K562 (cell line): ENCODE measurements around the gene EFEMP2. TPM values are rescaled to one million over a fixed set of nuclear protein-coding genes. Genes with fewer than 3 reads are reported as not detected.

ENCODE experiments used
- AFF4 ChIP-seq: sonication (generic); formaldehyde crosslinking; IDR thresholded peaks from 2 replicates; pipeline ENCODE4 v1.8.0; 2023; ENCODE audit warnings: mild to moderate bottlenecking, missing genetic modification reagents
- BRF2 ChIP-seq: IDR thresholded peaks from 3 replicates; pipeline ENCODE4 v1.6.1; 2011; ENCODE audit warnings: borderline replicate concordance, mild to moderate bottlenecking; ENCODE audit not compliant: insufficient read length, insufficient read depth
- CHD2 ChIP-seq: IDR thresholded peaks from 2 replicates; pipeline ENCODE4 v1.6.1; 2011; ENCODE audit warnings: low read depth, low read length
- DACH1 ChIP-seq: fragments of 450-650 bp; IDR thresholded peaks from 2 replicates; pipeline ENCODE4 v1.6.1; 2018; ENCODE audit not compliant: partially characterized antibody
- KHSRP ChIP-seq: fragments of 450-650 bp; IDR thresholded peaks from 2 replicates; pipeline ENCODE4 v1.6.1; 2017
- MIER1 ChIP-seq: fragments of 450-650 bp; IDR thresholded peaks from 2 replicates; pipeline ENCODE4 v1.6.1; 2016; ENCODE audit warnings: antibody characterized with exemption, mild to moderate bottlenecking, low read depth
- NCOA2 ChIP-seq, 2 experiments: fragments of 450-650 bp; IDR thresholded peaks; 2 replicates each; pipeline ENCODE4 v1.6.1; 2018; ENCODE audit warnings: mild to moderate bottlenecking in 2 of 2, moderate library complexity in 1 of 2; ENCODE audit not compliant: partially characterized antibody in 2 of 2
- PHF20 ChIP-seq: fragments of 450-650 bp; IDR thresholded peaks from 2 replicates; pipeline ENCODE4 v1.6.1; 2018; ENCODE audit not compliant: partially characterized antibody
- POLR2B ChIP-seq: fragments of 450-650 bp; IDR thresholded peaks from 2 replicates; pipeline ENCODE4 v1.6.1; 2018; ENCODE audit warnings: low read depth; ENCODE audit not compliant: partially characterized antibody
- RBFOX2 ChIP-seq: fragments of 200-400 bp; formaldehyde crosslinking; IDR thresholded peaks from 2 replicates; pipeline ENCODE4 v1.6.1; 2017; ENCODE audit warnings: low read depth, mild to moderate bottlenecking, low read length, moderate library complexity
- SMARCA5 ChIP-seq: fragments of 450-650 bp; IDR thresholded peaks from 2 replicates; pipeline ENCODE4 v1.6.1; 2016
- ZKSCAN3 ChIP-seq: fragments of 250-450 bp; sonication (Bioruptor Pico); IDR thresholded peaks from 2 replicates; pipeline ENCODE4 v1.4.0; 2020
- ZNF121 ChIP-seq: sonication (generic); formaldehyde crosslinking; conservative IDR thresholded peaks from 2 replicates; pipeline ENCODE4 v1.8.0; 2022; ENCODE audit warnings: missing genetic modification reagents
- ZNF668 ChIP-seq: fragments of 250-450 bp; sonication (Bioruptor Pico); IDR thresholded peaks from 2 replicates; pipeline ENCODE4 v1.8.0; 2022; ENCODE audit warnings: mild to moderate bottlenecking, inconsistent platforms
- polyA plus RNA-seq, 8 experiments: library from polyadenylated mRNA; depleted of rRNA in 4 of 8; stranded (reverse) in 5 of 8; unstranded in 3 of 8; fragments of >200 nt; fragmentation: Nextera tagmentation in 2 of 8; fragmentation: Illumina TruSeq in 1 of 8; extraction: Ambion mirVana in 2 of 8; extraction: Trizol in 1 of 8; gene quantifications; 2 replicates each; pipeline versions ENCODE4 v1.2.1 to v1.2.3, GENCODE V29; 2011 to 2014; ENCODE audit warnings: inconsistent platforms in 1 of 8, missing spikeins in 1 of 8
- total RNA-seq, 7 experiments: library from RNA; depleted of rRNA in 6 of 7; stranded (reverse); fragments of >200 nt in 6 of 7; fragmentation: Illumina TruSeq in 2 of 7; extraction: Trizol in 2 of 7; gene quantifications; 2 replicates each; pipeline versions ENCODE4 v1.2.1 to v1.2.3, GENCODE V29; 2011 to 2021; ENCODE audit warnings: low replicate concordance in 1 of 7
- TF ChIP-seq, protein P1 (sequence below): fragments of 150-350 bp; IDR thresholded peaks from 2 replicates; pipeline ENCODE4 v1.6.1; 2014; ENCODE audit warnings: low read depth, mild to moderate bottlenecking, low read length, borderline replicate concordance
- TF ChIP-seq, protein P2 (sequence below): fragments of 450-650 bp; IDR thresholded peaks from 2 replicates; pipeline ENCODE4 v1.6.1; 2017; ENCODE audit warnings: antibody characterized with exemption, mild to moderate bottlenecking

EFEMP2 gene
- total and polyA plus RNA-seq, 9 of the 15 experiments (the other 6 are each of a cell fraction or from before 2014, with no cell fraction given): 0.07 to 2.9 (median 0.69) TPM; not detected in 1

- TF ChIP-seq, protein P1, sequence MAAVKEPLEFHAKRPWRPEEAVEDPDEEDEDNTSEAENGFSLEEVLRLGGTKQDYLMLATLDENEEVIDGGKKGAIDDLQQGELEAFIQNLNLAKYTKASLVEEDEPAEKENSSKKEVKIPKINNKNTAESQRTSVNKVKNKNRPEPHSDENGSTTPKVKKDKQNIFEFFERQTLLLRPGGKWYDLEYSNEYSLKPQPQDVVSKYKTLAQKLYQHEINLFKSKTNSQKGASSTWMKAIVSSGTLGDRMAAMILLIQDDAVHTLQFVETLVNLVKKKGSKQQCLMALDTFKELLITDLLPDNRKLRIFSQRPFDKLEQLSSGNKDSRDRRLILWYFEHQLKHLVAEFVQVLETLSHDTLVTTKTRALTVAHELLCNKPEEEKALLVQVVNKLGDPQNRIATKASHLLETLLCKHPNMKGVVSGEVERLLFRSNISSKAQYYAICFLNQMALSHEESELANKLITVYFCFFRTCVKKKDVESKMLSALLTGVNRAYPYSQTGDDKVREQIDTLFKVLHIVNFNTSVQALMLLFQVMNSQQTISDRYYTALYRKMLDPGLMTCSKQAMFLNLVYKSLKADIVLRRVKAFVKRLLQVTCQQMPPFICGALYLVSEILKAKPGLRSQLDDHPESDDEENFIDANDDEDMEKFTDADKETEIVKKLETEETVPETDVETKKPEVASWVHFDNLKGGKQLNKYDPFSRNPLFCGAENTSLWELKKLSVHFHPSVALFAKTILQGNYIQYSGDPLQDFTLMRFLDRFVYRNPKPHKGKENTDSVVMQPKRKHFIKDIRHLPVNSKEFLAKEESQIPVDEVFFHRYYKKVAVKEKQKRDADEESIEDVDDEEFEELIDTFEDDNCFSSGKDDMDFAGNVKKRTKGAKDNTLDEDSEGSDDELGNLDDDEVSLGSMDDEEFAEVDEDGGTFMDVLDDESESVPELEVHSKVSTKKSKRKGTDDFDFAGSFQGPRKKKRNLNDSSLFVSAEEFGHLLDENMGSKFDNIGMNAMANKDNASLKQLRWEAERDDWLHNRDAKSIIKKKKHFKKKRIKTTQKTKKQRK: no peak
- no peak for TF ChIP-seq KHSRP
- no peak for TF ChIP-seq NCOA2 (IDR thresholded peaks at IDR 0.05; ENCODE audit: partially characterized antibody in 2 of 2)
- no peak for TF ChIP-seq ZKSCAN3 (CRISPR knock-in tag)
- TF ChIP-seq SMARCA5: no peak
- no peak for TF ChIP-seq AFF4
- TF ChIP-seq CHD2: no peak
- no peak for TF ChIP-seq ZNF668
- TF ChIP-seq, protein P2, sequence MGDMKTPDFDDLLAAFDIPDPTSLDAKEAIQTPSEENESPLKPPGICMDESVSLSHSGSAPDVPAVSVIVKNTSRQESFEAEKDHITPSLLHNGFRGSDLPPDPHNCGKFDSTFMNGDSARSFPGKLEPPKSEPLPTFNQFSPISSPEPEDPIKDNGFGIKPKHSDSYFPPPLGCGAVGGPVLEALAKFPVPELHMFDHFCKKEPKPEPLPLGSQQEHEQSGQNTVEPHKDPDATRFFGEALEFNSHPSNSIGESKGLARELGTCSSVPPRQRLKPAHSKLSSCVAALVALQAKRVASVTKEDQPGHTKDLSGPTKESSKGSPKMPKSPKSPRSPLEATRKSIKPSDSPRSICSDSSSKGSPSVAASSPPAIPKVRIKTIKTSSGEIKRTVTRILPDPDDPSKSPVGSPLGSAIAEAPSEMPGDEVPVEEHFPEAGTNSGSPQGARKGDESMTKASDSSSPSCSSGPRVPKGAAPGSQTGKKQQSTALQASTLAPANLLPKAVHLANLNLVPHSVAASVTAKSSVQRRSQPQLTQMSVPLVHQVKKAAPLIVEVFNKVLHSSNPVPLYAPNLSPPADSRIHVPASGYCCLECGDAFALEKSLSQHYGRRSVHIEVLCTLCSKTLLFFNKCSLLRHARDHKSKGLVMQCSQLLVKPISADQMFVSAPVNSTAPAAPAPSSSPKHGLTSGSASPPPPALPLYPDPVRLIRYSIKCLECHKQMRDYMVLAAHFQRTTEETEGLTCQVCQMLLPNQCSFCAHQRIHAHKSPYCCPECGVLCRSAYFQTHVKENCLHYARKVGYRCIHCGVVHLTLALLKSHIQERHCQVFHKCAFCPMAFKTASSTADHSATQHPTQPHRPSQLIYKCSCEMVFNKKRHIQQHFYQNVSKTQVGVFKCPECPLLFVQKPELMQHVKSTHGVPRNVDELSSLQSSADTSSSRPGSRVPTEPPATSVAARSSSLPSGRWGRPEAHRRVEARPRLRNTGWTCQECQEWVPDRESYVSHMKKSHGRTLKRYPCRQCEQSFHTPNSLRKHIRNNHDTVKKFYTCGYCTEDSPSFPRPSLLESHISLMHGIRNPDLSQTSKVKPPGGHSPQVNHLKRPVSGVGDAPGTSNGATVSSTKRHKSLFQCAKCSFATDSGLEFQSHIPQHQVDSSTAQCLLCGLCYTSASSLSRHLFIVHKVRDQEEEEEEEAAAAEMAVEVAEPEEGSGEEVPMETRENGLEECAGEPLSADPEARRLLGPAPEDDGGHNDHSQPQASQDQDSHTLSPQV: no peak
- TF ChIP-seq ZNF121 (CRISPR knock-in tag): no peak
- no peak for TF ChIP-seq DACH1
- TF ChIP-seq MIER1: no peak
- no peak for TF ChIP-seq BRF2
- TF ChIP-seq POLR2B: peak; percentile 94
- TF ChIP-seq RBFOX2: peak; percentile 97
- no peak for TF ChIP-seq PHF20
Measured at GRCh38 chr11:65859095-65859811, 13.3 kb downstream of the EFEMP2 start (continued).
